ENCODE measurements around the gene LRRC23.
A peak's percentile ranks its signal among the peaks of the same experiment; 100 is the strongest.

Gene LRRC23

GRCh38 chr12:6959805-6960592 is 55.4 kb downstream of the LRRC23 start:
- DNase-seq, result no peak

GRCh38 chr12:6960593-6961277 is 56.1 kb downstream of the LRRC23 start:
- no peak for DNase-seq

GRCh38 chr12:6961278-6961694 is 56.7 kb downstream of the LRRC23 start:
- DNase-seq, result peak; percentile 76

GRCh38 chr12:6961695-6962284 is 57.2 kb downstream of the LRRC23 start:
- peak; percentile 48 for DNase-seq

- no peak for DNase-seq
Measured at GRCh38 chr12:6962285-6963015, 57.8 kb downstream of the LRRC23 start.

- no peak for DNase-seq
Measured at GRCh38 chr12:6963016-6963731, 58.6 kb downstream of the LRRC23 start.

All from SIG-M5 (cell line).